ENCODE measurements around the gene PDGFRB. TPM values are rescaled to one million over a fixed set of nuclear protein-coding genes. Genes with fewer than 3 reads are reported as not detected.

PDGFRB gene
- total and polyA plus RNA-seq, 4 donors, result 5.2 to 13.1 (median 8.3) TPM

DNA sequence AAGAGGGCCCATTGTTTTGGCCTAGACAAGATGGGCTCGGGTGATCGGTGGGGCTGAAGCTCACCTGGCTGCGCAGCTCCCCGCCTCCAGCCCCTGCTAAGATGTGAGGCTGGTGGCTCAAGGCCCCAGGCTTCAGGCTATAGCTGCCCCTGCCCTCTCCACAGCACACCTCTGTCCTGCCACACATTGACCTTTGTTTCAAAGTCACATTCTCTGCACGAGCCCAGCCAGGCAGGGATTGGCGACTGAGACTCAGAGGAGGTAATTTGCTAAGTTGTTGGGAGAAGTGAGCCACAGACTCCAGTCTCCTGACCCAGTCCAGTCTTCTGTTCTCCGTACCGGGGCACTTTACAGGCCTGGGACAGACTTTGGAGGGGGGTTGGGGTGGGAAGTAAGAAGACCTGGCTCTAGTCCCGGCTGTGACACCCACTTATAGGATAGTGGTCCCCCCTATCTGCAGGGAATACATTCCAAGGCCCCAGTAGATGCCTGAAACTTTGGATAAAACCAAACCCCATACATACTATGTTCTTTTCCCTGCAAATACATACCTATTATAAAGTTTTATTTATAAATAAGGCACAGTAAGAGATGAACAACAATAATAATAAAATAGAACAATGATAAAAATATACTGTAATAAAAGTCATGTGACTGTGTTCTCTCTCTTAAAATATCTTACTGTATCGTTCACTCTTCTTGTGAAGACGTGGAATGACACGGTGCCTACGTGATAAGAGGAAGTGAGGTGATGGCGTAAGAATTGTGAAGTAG is 13.3 kb downstream of the PDGFRB start:
- 70% methylated on average over 14 of the region's 14 CpGs for WGBS
- Histone ChIP-seq H3K9me3 (ENCODE audit: control insufficient read depth in 4 of 4, low read length in 3 of 4) (no peaks in the 10 kb centered on the region), H3K36me3 (ENCODE audit: control insufficient read depth in 4 of 4, insufficient read depth in 3 of 4, low read depth in 1 of 4, low read length in 3 of 4) (no peaks in the 10 kb centered on the region), H3K27me3 (ENCODE audit: control insufficient read depth in 4 of 4, insufficient read depth in 4 of 4, low read length in 3 of 4) (no peaks in the 10 kb centered on the region), H3K27ac (ENCODE audit: low read depth in 1 of 2, low read length in 2 of 2) (peak overlapping the region; percentile 76 to 94), H3K4me1 (ENCODE audit: control insufficient read depth in 4 of 4, insufficient read depth in 4 of 4, low read length in 3 of 4) (peaks cover 20 to 49% (median 36%) of the 10 kb centered on the region in 4 donors), H3K4me3 (ENCODE audit: low read depth in 1 of 3, low read length in 3 of 3) (no peak overlapping the region), H3K9ac (ENCODE audit: low read depth in 1 of 2, low read length in 2 of 2) (no peak overlapping the region)
- TF ChIP-seq, protein P1, sequence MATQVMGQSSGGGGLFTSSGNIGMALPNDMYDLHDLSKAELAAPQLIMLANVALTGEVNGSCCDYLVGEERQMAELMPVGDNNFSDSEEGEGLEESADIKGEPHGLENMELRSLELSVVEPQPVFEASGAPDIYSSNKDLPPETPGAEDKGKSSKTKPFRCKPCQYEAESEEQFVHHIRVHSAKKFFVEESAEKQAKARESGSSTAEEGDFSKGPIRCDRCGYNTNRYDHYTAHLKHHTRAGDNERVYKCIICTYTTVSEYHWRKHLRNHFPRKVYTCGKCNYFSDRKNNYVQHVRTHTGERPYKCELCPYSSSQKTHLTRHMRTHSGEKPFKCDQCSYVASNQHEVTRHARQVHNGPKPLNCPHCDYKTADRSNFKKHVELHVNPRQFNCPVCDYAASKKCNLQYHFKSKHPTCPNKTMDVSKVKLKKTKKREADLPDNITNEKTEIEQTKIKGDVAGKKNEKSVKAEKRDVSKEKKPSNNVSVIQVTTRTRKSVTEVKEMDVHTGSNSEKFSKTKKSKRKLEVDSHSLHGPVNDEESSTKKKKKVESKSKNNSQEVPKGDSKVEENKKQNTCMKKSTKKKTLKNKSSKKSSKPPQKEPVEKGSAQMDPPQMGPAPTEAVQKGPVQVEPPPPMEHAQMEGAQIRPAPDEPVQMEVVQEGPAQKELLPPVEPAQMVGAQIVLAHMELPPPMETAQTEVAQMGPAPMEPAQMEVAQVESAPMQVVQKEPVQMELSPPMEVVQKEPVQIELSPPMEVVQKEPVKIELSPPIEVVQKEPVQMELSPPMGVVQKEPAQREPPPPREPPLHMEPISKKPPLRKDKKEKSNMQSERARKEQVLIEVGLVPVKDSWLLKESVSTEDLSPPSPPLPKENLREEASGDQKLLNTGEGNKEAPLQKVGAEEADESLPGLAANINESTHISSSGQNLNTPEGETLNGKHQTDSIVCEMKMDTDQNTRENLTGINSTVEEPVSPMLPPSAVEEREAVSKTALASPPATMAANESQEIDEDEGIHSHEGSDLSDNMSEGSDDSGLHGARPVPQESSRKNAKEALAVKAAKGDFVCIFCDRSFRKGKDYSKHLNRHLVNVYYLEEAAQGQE (IDR thresholded peaks at IDR 0.05), result no peak
- TF ChIP-seq EGR1 (IDR thresholded peaks at IDR 0.05; ENCODE audit: low read depth in 2 of 2) (no peak), FOXA2 (IDR thresholded peaks at IDR 0.05) (no peak), RAD21 (IDR thresholded peaks at IDR 0.05) (no peak), FOXA1 (IDR thresholded peaks at IDR 0.05) (no peak), NR2F2 (IDR thresholded peaks at IDR 0.05) (peak; percentile 23), HNF4G (IDR thresholded peaks at IDR 0.05) (peak; percentile 38), YY1 (IDR thresholded peaks at IDR 0.05) (no peak), SP1 (IDR thresholded peaks at IDR 0.05) (peak; percentile 53), TAF1 (conservative IDR thresholded peaks at IDR 0.05) (no peak), GABPA (IDR thresholded peaks at IDR 0.05 in 1 of 2, conservative IDR thresholded peaks at IDR 0.05 in 1 of 2) (no peak), HNF4A (conservative IDR thresholded peaks at IDR 0.05) (peak; percentile 87 to 88), JUND (IDR thresholded peaks at IDR 0.05) (no peak), RXRA (IDR thresholded peaks at IDR 0.05) (peak; percentile 49 to 78)
- TF ChIP-seq, protein P2, sequence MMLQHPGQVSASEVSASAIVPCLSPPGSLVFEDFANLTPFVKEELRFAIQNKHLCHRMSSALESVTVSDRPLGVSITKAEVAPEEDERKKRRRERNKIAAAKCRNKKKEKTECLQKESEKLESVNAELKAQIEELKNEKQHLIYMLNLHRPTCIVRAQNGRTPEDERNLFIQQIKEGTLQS (IDR thresholded peaks at IDR 0.05), result no peak
- TF ChIP-seq, protein P3, sequence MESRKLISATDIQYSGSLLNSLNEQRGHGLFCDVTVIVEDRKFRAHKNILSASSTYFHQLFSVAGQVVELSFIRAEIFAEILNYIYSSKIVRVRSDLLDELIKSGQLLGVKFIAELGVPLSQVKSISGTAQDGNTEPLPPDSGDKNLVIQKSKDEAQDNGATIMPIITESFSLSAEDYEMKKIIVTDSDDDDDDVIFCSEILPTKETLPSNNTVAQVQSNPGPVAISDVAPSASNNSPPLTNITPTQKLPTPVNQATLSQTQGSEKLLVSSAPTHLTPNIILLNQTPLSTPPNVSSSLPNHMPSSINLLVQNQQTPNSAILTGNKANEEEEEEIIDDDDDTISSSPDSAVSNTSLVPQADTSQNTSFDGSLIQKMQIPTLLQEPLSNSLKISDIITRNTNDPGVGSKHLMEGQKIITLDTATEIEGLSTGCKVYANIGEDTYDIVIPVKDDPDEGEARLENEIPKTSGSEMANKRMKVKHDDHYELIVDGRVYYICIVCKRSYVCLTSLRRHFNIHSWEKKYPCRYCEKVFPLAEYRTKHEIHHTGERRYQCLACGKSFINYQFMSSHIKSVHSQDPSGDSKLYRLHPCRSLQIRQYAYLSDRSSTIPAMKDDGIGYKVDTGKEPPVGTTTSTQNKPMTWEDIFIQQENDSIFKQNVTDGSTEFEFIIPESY (IDR thresholded peaks at IDR 0.05), result no peak
- TF ChIP-seq, protein P4, sequence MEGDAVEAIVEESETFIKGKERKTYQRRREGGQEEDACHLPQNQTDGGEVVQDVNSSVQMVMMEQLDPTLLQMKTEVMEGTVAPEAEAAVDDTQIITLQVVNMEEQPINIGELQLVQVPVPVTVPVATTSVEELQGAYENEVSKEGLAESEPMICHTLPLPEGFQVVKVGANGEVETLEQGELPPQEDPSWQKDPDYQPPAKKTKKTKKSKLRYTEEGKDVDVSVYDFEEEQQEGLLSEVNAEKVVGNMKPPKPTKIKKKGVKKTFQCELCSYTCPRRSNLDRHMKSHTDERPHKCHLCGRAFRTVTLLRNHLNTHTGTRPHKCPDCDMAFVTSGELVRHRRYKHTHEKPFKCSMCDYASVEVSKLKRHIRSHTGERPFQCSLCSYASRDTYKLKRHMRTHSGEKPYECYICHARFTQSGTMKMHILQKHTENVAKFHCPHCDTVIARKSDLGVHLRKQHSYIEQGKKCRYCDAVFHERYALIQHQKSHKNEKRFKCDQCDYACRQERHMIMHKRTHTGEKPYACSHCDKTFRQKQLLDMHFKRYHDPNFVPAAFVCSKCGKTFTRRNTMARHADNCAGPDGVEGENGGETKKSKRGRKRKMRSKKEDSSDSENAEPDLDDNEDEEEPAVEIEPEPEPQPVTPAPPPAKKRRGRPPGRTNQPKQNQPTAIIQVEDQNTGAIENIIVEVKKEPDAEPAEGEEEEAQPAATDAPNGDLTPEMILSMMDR (IDR thresholded peaks at IDR 0.05; ENCODE audit: low read depth, low read length, missing input control), result no peak
- TF ChIP-seq, protein P5, sequence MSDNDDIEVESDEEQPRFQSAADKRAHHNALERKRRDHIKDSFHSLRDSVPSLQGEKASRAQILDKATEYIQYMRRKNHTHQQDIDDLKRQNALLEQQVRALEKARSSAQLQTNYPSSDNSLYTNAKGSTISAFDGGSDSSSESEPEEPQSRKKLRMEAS (IDR thresholded peaks at IDR 0.05), result peak; percentile 64
- no peak for DNase-seq (ENCODE audit: low spot score)
